Transverse colon (tissue), 4 donors: ENCODE measurements around the gene MRPL14.

Experiments used
- EP300 ChIP-seq: sonication (generic); formaldehyde crosslinking; IDR thresholded peaks from one replicate; pipeline ENCODE4 v1.6.1; 2017; ENCODE audit warnings: antibody characterized with exemption, low read depth
- POLR2A ChIP-seq: fragments of 450-650 bp; IDR thresholded peaks from one replicate; pipeline ENCODE4 v1.6.1; 2016; ENCODE audit warnings: antibody characterized with exemption, mild to moderate bottlenecking, moderate library complexity
- POLR2AphosphoS5 ChIP-seq, 3 donors: sonication (generic); formaldehyde crosslinking; IDR thresholded peaks; one replicate each; pipeline ENCODE4 v1.6.1; 2016; ENCODE audit warnings: antibody characterized with exemption in 3 of 3
- TF ChIP-seq, protein P1 (sequence below), 5 experiments: fragments of 200-600 bp in 3 of 5; fragments of 450-650 bp in 2 of 5; sonication (generic) in 3 of 5; IDR thresholded peaks; 1 replicate in 2 of 5; 2 replicates in 3 of 5; pipeline ENCODE4 v1.5.1; 2016 to 2017; ENCODE audit warnings: antibody characterized with exemption in 5 of 5, inconsistent platforms in 3 of 5, mild to moderate bottlenecking in 2 of 5, moderate library complexity in 1 of 5

DNA sequence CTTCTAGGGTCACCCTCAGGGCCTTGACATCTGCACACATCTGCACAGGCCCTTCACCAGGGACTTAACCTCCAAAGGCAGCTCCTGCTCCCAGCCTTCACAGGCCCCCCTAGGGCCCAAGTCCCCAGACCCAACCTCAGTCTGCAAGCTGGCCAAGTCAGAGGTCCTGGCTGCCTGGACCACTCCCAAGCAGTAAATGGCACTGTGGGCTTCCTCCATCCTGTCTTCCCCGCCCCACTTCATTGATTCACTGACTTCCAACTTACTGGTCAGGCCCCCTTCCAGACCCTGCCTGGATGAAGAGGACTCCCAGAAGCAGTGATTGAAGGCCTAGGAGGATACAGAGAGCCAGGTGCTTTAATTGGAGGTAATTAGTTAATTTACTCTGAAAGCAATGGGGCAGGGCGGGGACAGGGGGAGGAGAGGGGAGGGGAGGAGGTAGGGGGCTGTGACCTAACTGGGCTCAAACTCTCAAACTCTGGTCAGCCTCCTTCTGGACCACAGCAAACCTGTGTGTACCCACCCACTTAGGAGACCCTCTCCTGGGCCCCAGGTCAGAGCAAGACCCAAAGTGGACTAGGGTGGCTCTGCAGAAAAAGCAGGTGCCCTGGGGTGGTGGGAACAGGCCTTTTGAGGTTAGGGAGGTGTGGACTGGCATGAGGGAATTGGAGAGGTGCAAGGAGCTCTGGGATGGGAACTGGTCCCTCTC is 51.5 kb downstream of the MRPL14 start:
- TF ChIP-seq, protein P1, sequence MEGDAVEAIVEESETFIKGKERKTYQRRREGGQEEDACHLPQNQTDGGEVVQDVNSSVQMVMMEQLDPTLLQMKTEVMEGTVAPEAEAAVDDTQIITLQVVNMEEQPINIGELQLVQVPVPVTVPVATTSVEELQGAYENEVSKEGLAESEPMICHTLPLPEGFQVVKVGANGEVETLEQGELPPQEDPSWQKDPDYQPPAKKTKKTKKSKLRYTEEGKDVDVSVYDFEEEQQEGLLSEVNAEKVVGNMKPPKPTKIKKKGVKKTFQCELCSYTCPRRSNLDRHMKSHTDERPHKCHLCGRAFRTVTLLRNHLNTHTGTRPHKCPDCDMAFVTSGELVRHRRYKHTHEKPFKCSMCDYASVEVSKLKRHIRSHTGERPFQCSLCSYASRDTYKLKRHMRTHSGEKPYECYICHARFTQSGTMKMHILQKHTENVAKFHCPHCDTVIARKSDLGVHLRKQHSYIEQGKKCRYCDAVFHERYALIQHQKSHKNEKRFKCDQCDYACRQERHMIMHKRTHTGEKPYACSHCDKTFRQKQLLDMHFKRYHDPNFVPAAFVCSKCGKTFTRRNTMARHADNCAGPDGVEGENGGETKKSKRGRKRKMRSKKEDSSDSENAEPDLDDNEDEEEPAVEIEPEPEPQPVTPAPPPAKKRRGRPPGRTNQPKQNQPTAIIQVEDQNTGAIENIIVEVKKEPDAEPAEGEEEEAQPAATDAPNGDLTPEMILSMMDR (IDR thresholded peaks at IDR 0.05), result no peak
- TF ChIP-seq POLR2A, result no peak
- no peak for TF ChIP-seq EP300
- no peak for TF ChIP-seq POLR2AphosphoS5 (IDR thresholded peaks at IDR 0.05)
